Neural cell (in vitro differentiated cells): ENCODE measurements around the gene ADAMTS19.

Source experiments
- EZH2 ChIP-seq: fragments of 200-600, 300-800 bp; shearing (Covaris generic), sonication (generic); IDR thresholded peaks from 2 replicates; pipeline ENCODE4 v1.6.1; 2014; ENCODE audit warnings: antibody characterized with exemption, low read length, borderline replicate concordance, mild to moderate bottlenecking; ENCODE audit not compliant: insufficient read depth, poor library complexity, severe bottlenecking
- POLR2AphosphoS5 ChIP-seq: IDR thresholded peaks from 2 replicates; pipeline ENCODE4 v1.6.1; 2012
- RAD21 ChIP-seq: fragments of 450-650 bp; conservative IDR thresholded peaks from 2 replicates; pipeline ENCODE4 v1.6.1; 2014; ENCODE audit warnings: antibody characterized with exemption, mild to moderate bottlenecking, moderate library complexity
- TAF1 ChIP-seq: IDR thresholded peaks from 2 replicates; pipeline ENCODE4 v1.6.1; 2012; ENCODE audit warnings: low read depth
- TF ChIP-seq, protein P1 (sequence below): fragments of 450-650 bp; IDR thresholded peaks from 2 replicates; pipeline ENCODE4 v1.5.1; 2014; ENCODE audit warnings: antibody characterized with exemption, mild to moderate bottlenecking, moderate library complexity; ENCODE audit not compliant: poor library complexity, severe bottlenecking

DNA sequence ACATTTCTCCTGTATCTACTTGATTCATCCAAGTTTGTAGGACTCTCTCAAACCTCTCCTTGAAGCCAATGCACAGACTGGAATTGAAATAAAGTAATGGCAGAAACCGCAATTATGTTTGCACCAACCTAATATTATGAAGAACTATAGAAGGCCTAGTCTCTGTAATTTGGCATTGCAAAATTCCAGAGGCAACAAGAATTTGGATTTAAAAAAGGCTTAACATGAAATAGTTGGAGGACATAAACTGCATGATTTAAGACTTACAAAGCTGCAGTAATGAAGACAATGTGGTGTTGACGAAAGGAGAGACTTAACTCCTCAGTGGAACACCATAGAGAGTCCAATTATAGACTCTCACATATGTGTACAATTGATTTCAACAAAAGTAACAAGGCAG, 170.0 kb downstream of the ADAMTS19 start:
- TF ChIP-seq, protein P1, sequence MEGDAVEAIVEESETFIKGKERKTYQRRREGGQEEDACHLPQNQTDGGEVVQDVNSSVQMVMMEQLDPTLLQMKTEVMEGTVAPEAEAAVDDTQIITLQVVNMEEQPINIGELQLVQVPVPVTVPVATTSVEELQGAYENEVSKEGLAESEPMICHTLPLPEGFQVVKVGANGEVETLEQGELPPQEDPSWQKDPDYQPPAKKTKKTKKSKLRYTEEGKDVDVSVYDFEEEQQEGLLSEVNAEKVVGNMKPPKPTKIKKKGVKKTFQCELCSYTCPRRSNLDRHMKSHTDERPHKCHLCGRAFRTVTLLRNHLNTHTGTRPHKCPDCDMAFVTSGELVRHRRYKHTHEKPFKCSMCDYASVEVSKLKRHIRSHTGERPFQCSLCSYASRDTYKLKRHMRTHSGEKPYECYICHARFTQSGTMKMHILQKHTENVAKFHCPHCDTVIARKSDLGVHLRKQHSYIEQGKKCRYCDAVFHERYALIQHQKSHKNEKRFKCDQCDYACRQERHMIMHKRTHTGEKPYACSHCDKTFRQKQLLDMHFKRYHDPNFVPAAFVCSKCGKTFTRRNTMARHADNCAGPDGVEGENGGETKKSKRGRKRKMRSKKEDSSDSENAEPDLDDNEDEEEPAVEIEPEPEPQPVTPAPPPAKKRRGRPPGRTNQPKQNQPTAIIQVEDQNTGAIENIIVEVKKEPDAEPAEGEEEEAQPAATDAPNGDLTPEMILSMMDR, result no peak
- TF ChIP-seq EZH2 (no peak), POLR2AphosphoS5 (no peak), RAD21 (no peak), TAF1 (no peak)
